Mesendoderm (in vitro differentiated cells): Measurements from ENCODE around the gene OOSP4B.

Source experiments
- DNase-seq: peaks from one replicate; pipeline ENCODE4 v3.0.0; 2013
- H2AK5ac ChIP-seq: 2 replicates; pipeline ENCODE4 v1.6.1; 2013; ENCODE audit warnings: low read length, inconsistent platforms
- H2BK120ac ChIP-seq: 2 replicates; pipeline ENCODE4 v1.6.1; 2013; ENCODE audit warnings: low read depth, mild to moderate bottlenecking, low read length, moderate library complexity, mixed read lengths
- H2BK15ac ChIP-seq: replicated peaks from 2 replicates; pipeline ENCODE4 v1.6.1; 2013; ENCODE audit warnings: low read depth, mild to moderate bottlenecking, moderate library complexity
- H2BK5ac ChIP-seq: 2 replicates; pipeline ENCODE4 v1.6.1; 2013; ENCODE audit warnings: low read length, inconsistent platforms
- H3K18ac ChIP-seq: 2 replicates; pipeline ENCODE4 v1.6.1; 2013; ENCODE audit warnings: mild to moderate bottlenecking, low read length, mixed read lengths
- H3K23ac ChIP-seq: one replicate; pipeline ENCODE4 v1.6.1; 2013; ENCODE audit warnings: low read length
- H3K27ac ChIP-seq: 2 replicates; pipeline ENCODE4 v1.5.1; 2013; ENCODE audit warnings: low read depth, mild to moderate bottlenecking, inconsistent platforms, low read length, moderate library complexity
- H3K27me3 ChIP-seq: 2 replicates; pipeline ENCODE4 v1.6.1; 2013; ENCODE audit warnings: low read length, control low read depth, mild to moderate bottlenecking, inconsistent platforms; ENCODE audit not compliant: insufficient read depth, poor library complexity
- H3K36me3 ChIP-seq: 2 replicates; pipeline ENCODE4 v1.6.1; 2013; ENCODE audit warnings: low read length, inconsistent platforms; ENCODE audit not compliant: control insufficient read depth, insufficient read depth
- H3K4ac ChIP-seq: one replicate; pipeline ENCODE4 v1.6.1; 2013; ENCODE audit warnings: low read depth, mild to moderate bottlenecking, low read length, moderate library complexity
- H3K4me1 ChIP-seq: 2 replicates; pipeline ENCODE4 v1.6.1; 2013; ENCODE audit warnings: low read depth, low read length, inconsistent platforms; ENCODE audit not compliant: control insufficient read depth
- H3K4me2 ChIP-seq: 2 replicates; pipeline ENCODE4 v1.6.1; 2013; ENCODE audit warnings: low read length
- H3K4me3 ChIP-seq: 2 replicates; pipeline ENCODE4 v1.5.1; 2013; ENCODE audit warnings: mild to moderate bottlenecking, low read length
- H3K56ac ChIP-seq: one replicate; pipeline ENCODE4 v1.6.1; 2013; ENCODE audit warnings: low read length
- H3K79me1 ChIP-seq: 2 replicates; pipeline ENCODE4 v1.6.1; 2013; ENCODE audit warnings: low read length, inconsistent platforms
- H3K79me2 ChIP-seq: 2 replicates; pipeline ENCODE4 v1.6.1; 2013; ENCODE audit warnings: mild to moderate bottlenecking, low read length; ENCODE audit not compliant: control insufficient read depth, insufficient read depth
- H3K9ac ChIP-seq: 2 replicates; pipeline ENCODE4 v1.6.1; 2013; ENCODE audit warnings: low read length, inconsistent platforms
- H4K5ac ChIP-seq: one replicate; pipeline ENCODE4 v1.6.1; 2013; ENCODE audit warnings: low read length
- H4K8ac ChIP-seq: one replicate; pipeline ENCODE4 v1.6.1; 2013; ENCODE audit warnings: low read depth, mild to moderate bottlenecking, control low read depth, low read length, moderate library complexity
- WGBS: extraction: QIAGEN DNeasy Blood & Tissue Kit; methylation state at CpG from one replicate; pipeline ENCODE4 v1.1.7; 2013; ENCODE audit warnings: low lambda C conversion rate, missing lambda C conversion rate; ENCODE audit not compliant: insufficient coverage; ENCODE audit errors: extremely low coverage; 5-methylcytosine and 5-hydroxymethylcytosine counted together

Gene OOSP4B

DNA sequence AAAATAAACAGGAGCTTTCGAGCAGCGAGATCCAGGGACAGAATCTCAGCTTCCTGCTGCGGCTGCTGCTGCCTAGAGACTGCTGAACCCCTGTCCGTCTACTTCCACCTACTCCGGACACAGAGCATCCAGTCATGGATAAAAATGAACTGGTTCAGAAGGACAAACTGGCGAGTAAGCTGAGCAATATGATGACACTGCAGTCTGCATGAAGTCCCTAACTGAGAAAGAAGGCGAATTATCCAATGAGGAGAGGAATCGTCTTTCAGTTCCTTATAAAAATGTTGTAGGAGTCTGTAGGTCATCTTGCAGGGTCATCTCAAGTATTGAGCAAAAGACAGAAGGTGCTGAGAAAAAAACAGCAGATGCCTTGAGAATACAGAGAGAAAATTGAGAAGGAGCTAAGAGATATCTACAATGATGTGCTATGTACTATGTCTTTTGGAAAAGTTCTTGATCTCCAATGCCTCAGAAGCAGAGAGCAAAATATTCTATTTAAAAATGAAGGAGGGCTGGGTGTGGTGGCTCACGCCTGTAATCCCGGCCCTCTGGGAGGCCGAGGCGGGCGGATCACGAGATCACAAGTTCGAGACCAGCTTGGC lies 60.3 kb downstream of the OOSP4B start:
- Histone ChIP-seq H2BK5ac (no peak overlapping the region), H4K8ac (no peak overlapping the region), H4K5ac (no peak overlapping the region), H3K4me3 (no peak overlapping the region), H3K23ac (no peak overlapping the region), H3K27ac (no peak overlapping the region), H2BK120ac (no peak overlapping the region), H3K79me2 (no peaks in the 10 kb centered on the region), H3K56ac (no peak overlapping the region), H3K79me1 (no peaks in the 10 kb centered on the region), H3K4ac (no peak overlapping the region), H3K27me3 (no peaks in the 10 kb centered on the region), H3K4me2 (no peak overlapping the region), H3K36me3 (no peaks in the 10 kb centered on the region), H3K4me1 (no peaks in the 10 kb centered on the region), H3K18ac (no peak overlapping the region), H3K9ac (no peak overlapping the region), H2BK15ac (no peak overlapping the region), H2AK5ac (no peak overlapping the region)
- no CpG with 5 or more reads among the region's 15 CpGs for WGBS
- no peak for DNase-seq

DNA sequence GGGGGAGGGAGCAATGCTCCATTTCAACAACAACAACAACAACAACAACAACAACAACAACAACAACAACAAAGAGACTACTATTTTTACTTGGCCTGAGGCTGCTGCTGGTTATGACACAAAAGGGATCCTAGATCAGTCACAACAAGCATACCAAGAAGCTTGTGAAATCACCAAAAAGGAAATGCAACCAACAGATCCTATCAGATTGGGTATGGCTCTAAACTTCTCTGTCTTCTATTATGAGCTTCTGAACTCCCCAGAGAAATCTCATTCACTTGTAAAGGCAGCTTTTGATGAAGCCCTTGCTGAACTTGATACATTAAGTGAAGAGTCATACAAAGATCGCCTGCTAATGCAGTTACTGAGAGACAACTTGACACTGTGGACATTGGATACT lies 61.0 kb downstream of the OOSP4B start:
- H4K5ac ChIP-seq = no peak overlapping the region
- no peaks in the 10 kb centered on the region for H3K27me3 ChIP-seq
- H2BK5ac ChIP-seq = no peak overlapping the region
- no peaks in the 10 kb centered on the region for H3K79me1 ChIP-seq
- no peak overlapping the region for H2BK120ac ChIP-seq
- no peak overlapping the region for H3K4me2 ChIP-seq
- H3K79me2 ChIP-seq = no peaks in the 10 kb centered on the region
- no peaks in the 10 kb centered on the region for H3K36me3 ChIP-seq
- H3K9ac ChIP-seq = no peak overlapping the region
- H3K56ac ChIP-seq = no peak overlapping the region
- no peak overlapping the region for H3K4ac ChIP-seq
- no peak overlapping the region for H3K27ac ChIP-seq
- no peak for DNase-seq
- no peaks in the 10 kb centered on the region for H3K4me1 ChIP-seq
- H2BK15ac ChIP-seq = no peak overlapping the region
- no peak overlapping the region for H3K23ac ChIP-seq
- WGBS = no CpG with 5 or more reads among the region's 1 CpG
- no peak overlapping the region for H3K18ac ChIP-seq
- H4K8ac ChIP-seq = no peak overlapping the region
- H3K4me3 ChIP-seq = no peak overlapping the region
- H2AK5ac ChIP-seq = no peak overlapping the region

DNA sequence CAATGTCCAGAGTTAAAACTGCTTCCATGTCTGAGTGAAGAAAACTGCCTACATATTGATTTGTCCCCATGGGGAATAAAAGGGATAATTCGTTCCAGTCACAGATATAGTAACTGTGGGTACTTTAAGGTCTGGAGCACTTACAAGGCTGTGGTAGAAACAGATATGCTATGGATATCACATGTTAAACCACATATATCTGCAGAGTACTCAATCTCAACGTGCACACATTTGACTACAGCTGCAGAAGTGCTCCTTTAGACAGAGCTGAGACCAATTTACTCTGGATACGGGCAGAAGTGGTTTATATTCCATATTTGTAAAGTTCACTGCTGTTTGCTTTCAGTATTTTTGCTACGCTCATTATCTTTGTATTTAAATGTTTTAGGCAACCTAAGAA lies 61.8 kb downstream of the OOSP4B start:
- Histone ChIP-seq H3K4me1 (no peaks in the 10 kb centered on the region), H3K4me2 (no peak overlapping the region), H3K18ac (no peak overlapping the region), H3K27me3 (no peaks in the 10 kb centered on the region), H4K5ac (no peak overlapping the region), H3K79me1 (no peaks in the 10 kb centered on the region), H3K4ac (no peak overlapping the region), H2BK15ac (no peak overlapping the region), H2BK5ac (no peak overlapping the region), H3K56ac (no peak overlapping the region), H3K9ac (no peak overlapping the region), H3K27ac (no peak overlapping the region), H2BK120ac (no peak overlapping the region), H2AK5ac (no peak overlapping the region), H3K23ac (no peak overlapping the region), H3K4me3 (no peak overlapping the region), H3K36me3 (no peaks in the 10 kb centered on the region), H3K79me2 (no peaks in the 10 kb centered on the region), H4K8ac (no peak overlapping the region)
- WGBS = no CpG with 5 or more reads among the region's 4 CpGs
- DNase-seq = no peak

DNA sequence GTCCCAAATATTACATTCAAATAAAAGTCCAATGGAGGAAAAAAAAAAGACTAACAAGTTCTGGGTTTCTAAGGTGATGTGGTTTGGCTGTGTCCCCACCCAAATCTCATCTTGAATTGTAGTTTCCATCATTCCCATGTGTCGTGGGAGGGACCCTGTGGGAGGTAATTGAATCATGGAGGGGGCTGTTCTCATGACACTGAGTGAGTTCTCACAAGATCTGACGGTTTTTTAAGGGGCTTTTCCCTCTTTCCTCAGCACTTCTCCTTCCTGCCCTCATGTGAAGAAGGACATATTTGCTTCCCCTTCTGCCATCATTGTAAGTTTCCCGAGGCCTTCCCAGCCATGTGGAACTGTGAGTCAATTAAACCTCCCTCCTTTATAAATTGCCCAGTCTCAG lies 63.6 kb downstream of the OOSP4B start:
- H3K27me3 ChIP-seq = no peaks in the 10 kb centered on the region
- no peak overlapping the region for H3K4ac ChIP-seq
- H3K4me2 ChIP-seq = no peak overlapping the region
- no peak overlapping the region for H4K5ac ChIP-seq
- WGBS = no CpG with 5 or more reads among the region's 3 CpGs
- no peak overlapping the region for H2BK5ac ChIP-seq
- no peaks in the 10 kb centered on the region for H3K4me1 ChIP-seq
- no peak overlapping the region for H2BK15ac ChIP-seq
- no peaks in the 10 kb centered on the region for H3K36me3 ChIP-seq
- H2AK5ac ChIP-seq = no peak overlapping the region
- no peak overlapping the region for H3K56ac ChIP-seq
- H4K8ac ChIP-seq = no peak overlapping the region
- no peak for DNase-seq
- H3K79me2 ChIP-seq = no peaks in the 10 kb centered on the region
- no peak overlapping the region for H3K18ac ChIP-seq
- H3K79me1 ChIP-seq = no peaks in the 10 kb centered on the region
- no peak overlapping the region for H2BK120ac ChIP-seq
- no peak overlapping the region for H3K23ac ChIP-seq
- H3K27ac ChIP-seq = no peak overlapping the region
- H3K4me3 ChIP-seq = no peak overlapping the region
- no peak overlapping the region for H3K9ac ChIP-seq
